Spleen (tissue), 11 donors: ENCODE results near the gene ELMO3. TPM values are rescaled to one million over a fixed set of nuclear protein-coding genes. Genes with fewer than 3 reads are reported as not detected.
A peak's percentile ranks its signal among the peaks of the same experiment; 100 is the strongest.

ENCODE experiments used
- DNase-seq: peaks from one replicate; pipeline ENCODE4 v3.0.0-alpha.2; 2020
- H3K27ac ChIP-seq, 8 donors: fragments of 200-600 bp; sonication (generic) in 7 of 8; 1 replicate in 4 of 8; 2 replicates in 4 of 8; pipeline versions ENCODE4 v1.5.0 to v1.8.0; 2016 to 2021; ENCODE audit warnings: inconsistent platforms in 4 of 8, mild to moderate bottlenecking in 4 of 8, moderate library complexity in 1 of 8
- H3K27me3 ChIP-seq, 7 donors: fragments of 200-600 bp; sonication (generic) in 6 of 7; replicated peaks in 1 of 7; 1 replicate in 4 of 7; 2 replicates in 3 of 7; pipeline versions ENCODE4 v1.5.0 to v1.8.0; 2016 to 2021; ENCODE audit warnings: inconsistent platforms in 3 of 7, mild to moderate bottlenecking in 1 of 7
- H3K36me3 ChIP-seq, 6 donors: fragments of 200-600 bp; sonication (generic) in 5 of 6; 1 replicate in 4 of 6; 2 replicates in 2 of 6; pipeline versions ENCODE4 v1.5.0 to v1.8.0; 2016 to 2021; ENCODE audit warnings: inconsistent platforms in 2 of 6
- H3K4me1 ChIP-seq, 6 donors: fragments of 200-600 bp; sonication (generic) in 5 of 6; 1 replicate in 3 of 6; 2 replicates in 3 of 6; pipeline versions ENCODE4 v1.5.0 to v1.8.0; 2016 to 2021; ENCODE audit warnings: inconsistent platforms in 3 of 6
- H3K4me3 ChIP-seq, 8 donors: fragments of 200-600 bp; sonication (generic) in 7 of 8; 1 replicate in 4 of 8; 2 replicates in 4 of 8; pipeline versions ENCODE4 v1.5.0 to v1.8.0; 2016 to 2021; ENCODE audit warnings: inconsistent platforms in 4 of 8, mild to moderate bottlenecking in 4 of 8, moderate library complexity in 2 of 8
- H3K9me3 ChIP-seq, 8 donors: fragments of 200-600 bp; sonication (generic) in 7 of 8; 1 replicate in 4 of 8; 2 replicates in 4 of 8; pipeline versions ENCODE4 v1.5.0 to v1.8.0; 2016 to 2021; ENCODE audit warnings: inconsistent platforms in 4 of 8
- CTCF ChIP-seq, 11 experiments: fragments of 200-600 bp in 7 of 11; fragments of 450-650 bp in 4 of 11; sonication (generic) in 4 of 11; IDR thresholded peaks in 8 of 11; conservative IDR thresholded peaks in 3 of 11; 1 replicate in 7 of 11; 2 replicates in 4 of 11; pipeline versions ENCODE4 v1.4.0 to v1.8.0; 2016 to 2021; ENCODE audit warnings: antibody characterized with exemption in 11 of 11, inconsistent platforms in 4 of 11, mild to moderate bottlenecking in 1 of 11
- POLR2A ChIP-seq, 3 donors: fragments of 450-650 bp; IDR thresholded peaks; one replicate each; pipeline ENCODE4 v1.5.1; 2017; ENCODE audit warnings: antibody characterized with exemption in 3 of 3, mild to moderate bottlenecking in 1 of 3
- POLR2AphosphoS5 ChIP-seq, 3 donors: sonication (generic); formaldehyde crosslinking; IDR thresholded peaks; one replicate each; pipeline ENCODE4 v1.5.1; 2017; ENCODE audit warnings: antibody characterized with exemption in 3 of 3
- WGBS, 5 donors: extraction: QIAGEN DNeasy Blood & Tissue Kit in 3 of 5; methylation state at CpG; one replicate each; pipeline versions ENCODE4 v1.1.5 to v1.1.7; 2013 to 2018; 5-methylcytosine and 5-hydroxymethylcytosine counted together
- intact Hi-C: fragments of 100-400 bp; cut with DNase I; formaldehyde crosslinking; loops from one replicate; pipeline ENCODE4 v1.15.0; 2023; ENCODE audit warnings: low total_unique reads
- polyA plus RNA-seq, 3 donors: library from polyadenylated mRNA; stranded (reverse); fragments of 200-250 nt; gene quantifications; one replicate each; pipeline ENCODE4 v1.2.1, GENCODE V29; 2013
- total RNA-seq, 7 donors: library from RNA; depleted of rRNA in 3 of 7; stranded (reverse); fragments of >200 nt in 3 of 7; fragmentation: NEBNext Ultra II Directional in 4 of 7; extraction: Animal tissue kit (Norgen Biotek cat#: 25700) in 4 of 7; gene quantifications; one replicate each; pipeline versions ENCODE4 v1.1.0 to v1.2.1, GENCODE V29; 2016 to 2021
- donor health status: healthy with polysubstance abuse.
- donor health status: DM: no; HTN: no; CAD: no; lungs with moderate emphysema.
- donor health status: DM: no; HTN: no; CAD: no.
- donor health status: Bipolar disorder and iron deficiency.
- donor health status: healthy.
- donor health status: DM: no; HTN: no; CAD: no.
- donor health status: DM: yes; HTN: yes; CAD: no.

Gene ELMO3
- total and polyA plus RNA-seq, 10 donors, result 2.8 to 8.7 (median 4.0) TPM

GRCh38 chr16:67226295-67226803 lies 27.4 kb downstream of the ELMO3 start:
- H3K27me3 ChIP-seq, result no peaks in the 10 kb centered on the region
- peak overlapping the region; percentile 61 to 93 (median 86) for H3K27ac ChIP-seq
- TF ChIP-seq POLR2AphosphoS5 (IDR thresholded peaks at IDR 0.05), result no peak
- peak in 1 of 3 donors; percentile 13 for TF ChIP-seq POLR2A (IDR thresholded peaks at IDR 0.05)
- peaks cover 12 to 57% (median 32%) of the 10 kb centered on the region in 6 donors for H3K4me1 ChIP-seq
- peaks cover under 1 to 41% (median 34%) of the 10 kb centered on the region in 6 donors for H3K36me3 ChIP-seq
- WGBS, 5 donors, result 8 to 11% (median 9%) methylated on average over 12 of the region's 12 CpGs
- peak overlapping the region; percentile 82 to 99 (median 98) for H3K4me3 ChIP-seq
- no peaks in the 10 kb centered on the region for H3K9me3 ChIP-seq
- intact Hi-C loops, result no loop called here
- DNase-seq, result no peak

GRCh38 chr16:67226804-67227566 lies 28.1 kb downstream of the ELMO3 start, which contains the start of gene TMEM208:
Gene TMEM208 (plus strand): TSS chr16:67227130. CDS start chr16:67227219, 89 bp downstream.
- Histone ChIP-seq H3K27me3 (no peaks in the 10 kb centered on the region), H3K36me3 (peaks cover 5 to 47% (median 40%) of the 10 kb centered on the region in 6 donors), H3K9me3 (no peaks in the 10 kb centered on the region), H3K4me3 (peak within 1 kb of the TSS; percentile 82 to 99 (median 98)), H3K27ac (peak within 1 kb of the TSS; percentile 61 to 93 (median 86)), H3K4me1 (peaks cover 12 to 57% (median 32%) of the 10 kb centered on the region in 6 donors)
- TF ChIP-seq CTCF (IDR thresholded peaks at IDR 0.05 in 8 of 11, conservative IDR thresholded peaks at IDR 0.05 in 3 of 11), result peak in 10 of 11 experiments; percentile 20 to 76 (median 37)
- TF ChIP-seq POLR2AphosphoS5 (IDR thresholded peaks at IDR 0.05), result peak; percentile 97 to 98 (median 98)
- TF ChIP-seq POLR2A (IDR thresholded peaks at IDR 0.05), result peak; percentile 21 to 99 (median 30)
- 0 to 1% (median 1%) methylated on average over 39 to 46 of the region's 46 CpGs for WGBS, 5 donors
- DNase-seq, result peak; percentile 99
- intact Hi-C loops, result no loop called here

- Histone ChIP-seq H3K36me3 (peaks cover 5 to 53% (median 42%) of the 10 kb centered on the region in 6 donors), H3K4me1 (peaks cover 12 to 57% (median 32%) of the 10 kb centered on the region in 6 donors), H3K4me3 (peak overlapping the region; percentile 82 to 99 (median 98)), H3K27ac (peak overlapping the region; percentile 61 to 93 (median 86)), H3K9me3 (no peaks in the 10 kb centered on the region), H3K27me3 (no peaks in the 10 kb centered on the region)
- DNase-seq, result no peak
- no peak for TF ChIP-seq POLR2A (IDR thresholded peaks at IDR 0.05)
- no peak for TF ChIP-seq POLR2AphosphoS5 (IDR thresholded peaks at IDR 0.05)
- no peak for TF ChIP-seq CTCF (IDR thresholded peaks at IDR 0.05 in 8 of 11, conservative IDR thresholded peaks at IDR 0.05 in 3 of 11)
- 14 to 18% (median 16%) methylated on average over 9 to 12 of the region's 12 CpGs for WGBS, 5 donors
- intact Hi-C loops, result no loop called here
Measured at GRCh38 chr16:67227567-67227921, 28.6 kb downstream of the ELMO3 start.

GRCh38 chr16:67228034-67228785 lies 29.3 kb downstream of the ELMO3 start:
- H3K27ac ChIP-seq, result peak overlapping the region in 3 of 8 donors; percentile 85 to 93 (median 88)
- H3K36me3 ChIP-seq, result peaks cover 5 to 56% (median 48%) of the 10 kb centered on the region in 6 donors
- peak overlapping the region; percentile 82 to 99 (median 98) for H3K4me3 ChIP-seq
- no peaks in the 10 kb centered on the region for H3K27me3 ChIP-seq
- intact Hi-C loops, result no loop called here
- WGBS, 5 donors, result 83 to 86% (median 85%) methylated on average over 9 of the region's 9 CpGs
- no peaks in the 10 kb centered on the region for H3K9me3 ChIP-seq
- DNase-seq, result no peak
- TF ChIP-seq CTCF (IDR thresholded peaks at IDR 0.05 in 8 of 11, conservative IDR thresholded peaks at IDR 0.05 in 3 of 11) (no peak), POLR2AphosphoS5 (IDR thresholded peaks at IDR 0.05) (peak; percentile 42 to 51 (median 51)), POLR2A (IDR thresholded peaks at IDR 0.05) (no peak)
- peaks cover 12 to 57% (median 32%) of the 10 kb centered on the region in 6 donors for H3K4me1 ChIP-seq
